ENCODE measurements around the gene SWAP70. TPM values are rescaled to one million over a fixed set of nuclear protein-coding genes. Genes with fewer than 3 reads are reported as not detected.

Gene SWAP70
- total and polyA plus RNA-seq, 9 of the 15 experiments (the other 6 are each of a cell fraction or from before 2014, with no cell fraction given), result 1.7 to 4.9 (median 3.9) TPM

- no peak for TF ChIP-seq PTTG1 (tag; IDR thresholded peaks at IDR 0.05; ENCODE audit: low read depth)
- TF ChIP-seq RBM17 (IDR thresholded peaks at IDR 0.05; ENCODE audit: borderline replicate concordance, low read depth, low read length), result no peak
- peak; percentile 33; the same call in 1 of the 2 replicates for TF ChIP-seq CREB1 (IDR thresholded peaks at IDR 0.05)
- TF ChIP-seq CREB1 (CRISPR knock-in tag; IDR thresholded peaks at IDR 0.05), result no peak
- no peak for TF ChIP-seq IRF9 (tag; IDR thresholded peaks at IDR 0.05)
- TF ChIP-seq E2F4 (CRISPR knock-in tag; IDR thresholded peaks at IDR 0.05; ENCODE audit: low read depth), result no peak
- no peak for TF ChIP-seq SIN3A (IDR thresholded peaks at IDR 0.05; ENCODE audit: borderline replicate concordance in 2 of 2, control insufficient read depth in 1 of 2, low read depth in 2 of 2, low read length in 2 of 2)
- no peak for TF ChIP-seq RBM34 (IDR thresholded peaks at IDR 0.05; ENCODE audit: borderline replicate concordance, insufficient read depth, low read length)
- no peak; the same call in 1 of the 2 replicates for TF ChIP-seq RBFOX2 (IDR thresholded peaks at IDR 0.05; ENCODE audit: low read depth, low read length)
- TF ChIP-seq CREB3 (tag; conservative IDR thresholded peaks at IDR 0.05; ENCODE audit: low read depth), result no peak
- TF ChIP-seq KLF1 (tag; IDR thresholded peaks at IDR 0.05), result no peak
- TF ChIP-seq PRDM10 (IDR thresholded peaks at IDR 0.05; ENCODE audit: partially characterized antibody), result no peak
- no peak for TF ChIP-seq PATZ1 (CRISPR knock-in tag; IDR thresholded peaks at IDR 0.05; ENCODE audit: borderline replicate concordance)
- TF ChIP-seq CBFB (CRISPR knock-in tag; IDR thresholded peaks at IDR 0.05), result 0 out of 2 replicates have a peak, but pooled peaks have one; percentile 22
- TF ChIP-seq ZNF280A (IDR thresholded peaks at IDR 0.05; ENCODE audit: low read depth, partially characterized antibody), result no peak
These were observed 94.1 kb downstream of the SWAP70 start (continued) for GRCh38 chr11:9757809-9758636.

Measured in K562 (cell line).